SK-N-SH (cell line): ENCODE data around the gene LDB2.

Source experiments
- CTCF ChIP-seq: fragments of 200-600 bp; sonication (generic); IDR thresholded peaks from 2 replicates; pipeline ENCODE4 v1.6.1; 2017; ENCODE audit warnings: antibody characterized with exemption, mild to moderate bottlenecking, moderate library complexity
- FOXM1 ChIP-seq: IDR thresholded peaks from 2 replicates; pipeline ENCODE4 v1.4.0; 2012; ENCODE audit warnings: low read depth, mild to moderate bottlenecking
- GABPA ChIP-seq: IDR thresholded peaks from 2 replicates; pipeline ENCODE4 v1.4.0; 2012; ENCODE audit warnings: low read depth, mild to moderate bottlenecking
- MAX ChIP-seq: IDR thresholded peaks from 2 replicates; pipeline ENCODE4 v1.4.0; 2012; ENCODE audit warnings: low read depth
- POLR2AphosphoS5 ChIP-seq: IDR thresholded peaks from 2 replicates; pipeline ENCODE4 v1.6.1; 2012; ENCODE audit warnings: low read depth, low read length
- RFX5 ChIP-seq: IDR thresholded peaks from 2 replicates; pipeline ENCODE4 v1.6.1; 2012; ENCODE audit warnings: mild to moderate bottlenecking, improper control_type of control experiment, low read length
- TAF1 ChIP-seq: IDR thresholded peaks from 2 replicates; pipeline ENCODE4 v1.6.1; 2012; ENCODE audit warnings: low read depth, mild to moderate bottlenecking, low read length, moderate library complexity, borderline replicate concordance
- USF1 ChIP-seq: IDR thresholded peaks from 2 replicates; pipeline ENCODE4 v1.4.0; 2012; ENCODE audit warnings: low read depth, borderline replicate concordance
- YY1 ChIP-seq: IDR thresholded peaks from 2 replicates; pipeline ENCODE4 v1.4.0; 2012; ENCODE audit warnings: low read depth, mild to moderate bottlenecking
- ZBTB33 ChIP-seq: IDR thresholded peaks from 2 replicates; pipeline ENCODE4 v1.4.0; 2012; ENCODE audit warnings: low read depth, borderline replicate concordance

DNA sequence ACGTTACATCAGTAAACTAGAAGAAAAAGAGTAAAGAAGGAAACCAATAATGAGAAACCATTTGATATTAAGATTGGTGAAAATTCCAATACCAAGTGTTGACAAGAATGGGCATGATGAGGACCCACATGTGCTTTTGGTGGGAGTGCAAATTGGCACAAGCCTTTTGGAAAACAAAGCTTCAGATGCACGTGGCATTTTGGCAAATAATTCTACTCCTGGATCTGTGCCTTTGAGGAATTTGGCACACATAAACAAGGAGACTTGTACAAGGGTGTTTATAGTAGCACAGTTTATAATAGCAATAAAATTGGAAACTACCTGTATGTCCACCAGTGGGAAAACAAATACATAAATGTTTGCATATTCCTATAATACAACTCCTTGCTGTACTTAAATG lies 347.9 kb downstream of the LDB2 start:
- TF ChIP-seq YY1 = no peak
- TF ChIP-seq CTCF = no peak
- TF ChIP-seq USF1 = no peak
- no peak for TF ChIP-seq TAF1
- TF ChIP-seq MAX = no peak
- no peak for TF ChIP-seq ZBTB33
- TF ChIP-seq POLR2AphosphoS5 = no peak
- TF ChIP-seq GABPA = no peak
- no peak for TF ChIP-seq FOXM1
- no peak for TF ChIP-seq RFX5
